ENCODE data around the gene VAMP4. TPM values are rescaled to one million over a fixed set of nuclear protein-coding genes. Genes with fewer than 3 reads are reported as not detected.
A peak's percentile ranks its signal among the peaks of the same experiment; 100 is the strongest.

VAMP4 gene
- total and polyA plus RNA-seq, 2 donors (not counting 3 experiments of a cell fraction or from before 2014, with no cell fraction given) = 2.1 to 10.4 TPM

DNA sequence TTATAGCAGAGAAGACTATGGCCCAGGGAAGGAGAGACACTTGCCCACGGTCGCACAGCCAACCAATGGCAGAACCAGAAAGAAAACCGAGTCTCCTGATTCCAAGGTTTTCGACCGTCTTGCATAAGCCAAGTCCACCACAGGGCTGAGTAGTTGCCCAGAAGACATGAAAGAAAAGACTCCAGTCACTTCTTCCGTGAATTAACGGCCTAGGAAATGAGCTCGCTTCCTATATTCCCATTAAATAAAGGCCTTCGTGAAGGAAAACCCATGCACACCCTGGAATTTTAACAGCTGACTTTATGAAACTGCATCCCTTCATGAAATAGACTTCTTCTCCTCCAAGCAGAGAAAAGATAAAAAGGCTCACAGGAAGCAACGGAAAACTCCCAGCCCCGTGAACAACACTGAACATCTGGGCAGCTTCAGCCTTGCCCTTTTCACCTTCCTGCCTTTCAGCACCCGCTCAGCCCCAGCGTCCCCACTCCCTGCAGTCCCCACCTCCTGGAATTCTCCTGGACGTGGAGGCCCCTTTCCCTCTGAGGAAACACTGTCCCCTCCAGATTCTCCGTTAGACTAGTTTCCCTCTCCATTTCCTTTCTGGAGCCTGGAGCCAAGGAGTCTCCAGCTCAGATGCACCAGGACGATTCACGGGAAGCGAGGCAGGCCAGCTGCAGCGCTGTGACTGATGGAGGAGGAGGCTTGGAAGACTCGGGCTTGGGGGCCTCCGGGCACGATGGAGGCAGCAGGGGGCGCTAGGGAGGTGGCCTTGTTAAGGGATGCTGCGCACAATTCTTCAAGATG, 86.7 kb downstream of the VAMP4 start:
- no peaks in the 10 kb centered on the region for H3K9me3 ChIP-seq (replicated peaks; ENCODE audit: control insufficient read depth, insufficient read depth, low read length)
- FAIRE-seq (peak; percentile 90), DNase-seq (ENCODE audit: low read depth, low spot score) (peak; percentile 72)
- POLR2A ChIA-PET = interaction anchor here (0.6 kb wide), 1 partner anchor 1683 kb away, joined by 3 read pairs; no protein-coding TSS in a partner anchor
- CTCF ChIA-PET = interaction anchor here (0.6 to 4.9 kb wide), 22 partner anchors 8 to 347 kb away, joined by 3 to 86 read pairs (median 4); partner anchors contain the start of gene FMO4
- intact Hi-C loops (cut with micrococcal nuclease) (loop anchor here (1.0 to 2.0 kb wide), 7 partner anchors 10 to 328 kb away; partner anchors contain the start of genes DNM3, METTL13 and VAMP4), dilution Hi-C loops (cut with MboI; ENCODE audit: extremely low pct_ligation_motif_present, low sequenced_read_pairs) (no loop called here)
- no peak overlapping the region for H3K4me3 ChIP-seq (replicated peaks in 1 of 3; ENCODE audit: insufficient read depth in 1 of 3, low read depth in 1 of 3, low read length in 3 of 3)
- peaks cover 0 to 6% of the 10 kb centered on the region in 2 experiments for H3K27me3 ChIP-seq (ENCODE audit: control insufficient read depth in 2 of 2, insufficient read depth in 2 of 2, low read length in 2 of 2)
- no peak overlapping the region for H3K9ac ChIP-seq (replicated peaks; ENCODE audit: extremely low read depth, insufficient read depth, low read length)
- H3K4me2 ChIP-seq (ENCODE audit: insufficient read depth, low read length) = peak overlapping the region; percentile 63
- BruUV-seq (replicated peaks) = no TSS peak
- no peaks in the 10 kb centered on the region for H3K36me3 ChIP-seq (ENCODE audit: control insufficient read depth in 2 of 2, extremely low read depth in 1 of 2, insufficient read depth in 2 of 2, low read length in 2 of 2)
- H2AFZ ChIP-seq (ENCODE audit: low read depth, low read length) = peak overlapping the region; percentile 95
- no peaks in the 10 kb centered on the region for H3K9me1 ChIP-seq (replicated peaks; ENCODE audit: control insufficient read depth, extremely low read depth, insufficient read depth, low read length)
- TF ChIP-seq, protein P1, sequence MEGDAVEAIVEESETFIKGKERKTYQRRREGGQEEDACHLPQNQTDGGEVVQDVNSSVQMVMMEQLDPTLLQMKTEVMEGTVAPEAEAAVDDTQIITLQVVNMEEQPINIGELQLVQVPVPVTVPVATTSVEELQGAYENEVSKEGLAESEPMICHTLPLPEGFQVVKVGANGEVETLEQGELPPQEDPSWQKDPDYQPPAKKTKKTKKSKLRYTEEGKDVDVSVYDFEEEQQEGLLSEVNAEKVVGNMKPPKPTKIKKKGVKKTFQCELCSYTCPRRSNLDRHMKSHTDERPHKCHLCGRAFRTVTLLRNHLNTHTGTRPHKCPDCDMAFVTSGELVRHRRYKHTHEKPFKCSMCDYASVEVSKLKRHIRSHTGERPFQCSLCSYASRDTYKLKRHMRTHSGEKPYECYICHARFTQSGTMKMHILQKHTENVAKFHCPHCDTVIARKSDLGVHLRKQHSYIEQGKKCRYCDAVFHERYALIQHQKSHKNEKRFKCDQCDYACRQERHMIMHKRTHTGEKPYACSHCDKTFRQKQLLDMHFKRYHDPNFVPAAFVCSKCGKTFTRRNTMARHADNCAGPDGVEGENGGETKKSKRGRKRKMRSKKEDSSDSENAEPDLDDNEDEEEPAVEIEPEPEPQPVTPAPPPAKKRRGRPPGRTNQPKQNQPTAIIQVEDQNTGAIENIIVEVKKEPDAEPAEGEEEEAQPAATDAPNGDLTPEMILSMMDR (IDR thresholded peaks at IDR 0.05; ENCODE audit: extremely low read depth in 1 of 2, insufficient read depth in 1 of 2, low read depth in 1 of 2, low read length in 2 of 2) = peak; percentile 86 to 95
- no peak for TF ChIP-seq MYC (IDR thresholded peaks at IDR 0.05; ENCODE audit: low read depth, low read length)
- peak overlapping the region; percentile 63 for H3K27ac ChIP-seq (ENCODE audit: insufficient read depth, low read depth, low read length)
- no peaks in the 10 kb centered on the region for H3K79me2 ChIP-seq (ENCODE audit: control insufficient read depth, insufficient read depth, low read length)
- no peaks in the 10 kb centered on the region for H4K20me1 ChIP-seq (replicated peaks; ENCODE audit: control insufficient read depth, extremely low read depth, insufficient read depth, low read length)
- peaks cover 17% of the 10 kb centered on the region for H3K4me1 ChIP-seq (ENCODE audit: control insufficient read depth, extremely low read depth, insufficient read depth, low read length)
